Measurements from ENCODE around the gene KIF14.
"Not testable (repeated sequence)": the region's sequence is repeated elsewhere in the genome, so short reads cannot be mapped to it uniquely, and the experiment has no call there.

KIF14 gene

DNA sequence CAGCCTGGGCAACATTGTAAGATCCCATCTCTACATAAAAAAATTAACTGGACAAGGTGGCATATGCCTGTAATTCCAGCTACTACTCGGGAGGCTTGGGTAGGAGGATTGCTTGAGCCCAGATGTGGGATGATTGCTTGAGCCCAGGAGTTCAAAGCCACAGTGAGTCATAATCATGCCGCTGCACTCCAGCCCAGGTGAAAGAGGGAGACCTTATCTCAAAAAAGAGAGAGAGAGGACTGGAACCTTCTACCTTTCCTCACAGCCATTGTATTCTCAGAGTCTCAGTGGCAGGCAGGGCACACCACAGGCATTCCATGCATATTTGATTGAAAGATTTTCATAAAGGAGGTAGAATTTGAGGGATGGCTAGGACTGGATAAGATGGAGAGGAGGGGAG is 78.4 kb downstream of the KIF14 start:
- no peak for DNase-seq

GRCh38 chr1:200540281-200540680 is 80.3 kb downstream of the KIF14 start:
- DNase-seq = no peak

GRCh38 chr1:200538179-200538578 is 82.4 kb downstream of the KIF14 start:
- no peak for DNase-seq

DNA sequence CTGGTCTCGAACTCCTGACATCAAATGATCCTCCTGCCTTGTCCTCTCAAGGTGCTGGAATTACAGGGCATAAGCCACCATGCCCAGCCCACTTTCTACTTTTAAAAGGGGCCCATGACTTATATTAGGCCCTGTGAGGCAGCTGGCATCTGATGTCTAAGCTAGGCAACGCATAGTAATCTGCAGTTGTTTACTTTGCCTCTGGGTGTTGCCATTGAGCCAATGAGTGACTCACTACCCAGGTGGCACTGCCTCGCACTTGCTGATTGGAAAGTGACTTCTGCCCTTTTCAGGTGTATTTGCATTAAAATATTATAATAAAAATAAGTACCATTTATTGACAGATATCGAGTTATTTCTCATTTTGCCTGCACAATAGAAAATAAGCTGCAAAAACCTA is 84.9 kb downstream of the KIF14 start:
- DNase-seq = peak in 1 of 2 donors; percentile 14

DNA sequence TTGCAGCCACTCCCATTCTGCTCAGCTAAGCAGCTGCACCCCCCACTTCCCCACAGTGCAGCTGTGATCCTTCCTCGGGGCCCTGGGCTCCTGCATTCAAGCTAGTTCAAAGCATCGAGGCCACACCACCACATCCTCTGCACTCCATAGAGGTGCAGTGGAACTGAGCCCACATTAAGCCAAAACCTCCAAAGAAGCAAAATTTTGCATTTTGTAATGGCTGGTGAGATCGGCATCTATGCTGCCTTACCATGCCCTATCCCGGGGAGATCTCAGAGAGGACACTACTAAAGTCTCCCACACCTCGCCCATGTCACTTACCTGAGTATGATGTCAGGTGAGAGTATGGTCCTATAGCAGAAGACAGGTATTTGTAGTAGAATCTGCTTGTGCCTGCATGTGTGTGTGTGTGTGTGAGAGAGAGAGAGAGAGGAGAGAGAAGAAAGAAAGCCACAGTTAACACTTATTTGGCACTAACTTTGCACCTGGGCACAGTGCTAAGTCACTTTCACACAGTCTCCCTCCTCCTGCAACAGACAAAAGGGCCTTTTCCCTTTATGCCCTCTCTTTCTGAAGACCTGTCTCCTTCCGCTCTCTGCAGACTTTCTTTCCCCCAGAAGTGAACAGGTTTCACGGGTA is 89.8 kb downstream of the KIF14 start:
- DNase-seq = peak; percentile 20

DNA sequence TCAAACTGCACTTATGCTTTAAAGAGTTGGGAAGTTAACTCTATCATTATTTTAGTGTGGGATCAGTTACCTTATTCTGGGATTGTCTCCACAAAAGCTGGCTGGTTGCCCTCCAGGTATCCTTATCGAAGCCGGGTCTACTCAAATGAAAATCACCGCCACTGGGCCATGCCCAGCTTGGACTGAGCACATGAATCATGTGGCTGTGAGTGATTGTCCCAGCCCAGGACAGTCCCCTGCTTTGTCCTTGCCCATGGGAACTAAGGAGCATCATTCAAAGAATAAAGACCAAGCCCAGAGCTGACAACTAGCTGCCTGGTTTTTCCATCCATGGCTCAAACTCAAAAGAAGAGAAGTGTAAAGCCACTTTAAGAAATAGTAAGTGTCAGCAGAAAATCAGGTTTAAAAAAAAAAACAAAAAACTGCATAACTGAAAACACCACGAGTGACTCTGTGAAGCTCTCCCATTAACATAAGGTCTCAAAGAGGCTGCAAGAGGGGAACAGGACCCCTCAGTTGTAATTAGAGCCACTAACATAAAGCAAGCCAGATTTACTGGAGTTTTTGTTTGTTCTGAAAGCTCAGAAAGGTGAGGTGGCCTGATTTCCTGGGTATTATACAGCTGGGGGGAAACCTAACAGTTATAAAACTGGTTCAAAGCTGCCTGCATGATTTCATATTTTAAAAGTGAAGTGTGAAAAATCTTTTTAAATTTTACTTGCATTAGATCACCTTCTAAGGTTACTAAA is 91.5 kb downstream of the KIF14 start:
- no peak for DNase-seq

DNA sequence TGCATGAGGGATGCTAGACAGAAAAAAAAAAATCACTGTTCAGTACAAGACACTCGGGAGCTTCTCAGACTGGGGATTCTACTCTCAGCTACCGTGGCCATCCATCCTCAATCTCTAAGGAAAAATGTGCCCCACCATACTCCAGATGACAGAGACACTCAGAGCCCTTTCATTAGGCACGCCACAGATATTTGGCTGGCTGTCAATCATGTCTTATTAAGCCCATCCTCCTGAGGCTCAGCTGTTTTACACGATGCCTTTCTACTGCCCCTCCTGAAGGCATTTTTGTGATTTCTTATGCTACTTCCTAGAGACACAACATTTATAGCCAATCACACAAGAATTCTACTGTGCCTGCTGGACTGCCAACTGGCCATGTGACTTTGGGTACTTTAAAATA is 92.9 kb downstream of the KIF14 start:
- DNase-seq = no peak

DNA sequence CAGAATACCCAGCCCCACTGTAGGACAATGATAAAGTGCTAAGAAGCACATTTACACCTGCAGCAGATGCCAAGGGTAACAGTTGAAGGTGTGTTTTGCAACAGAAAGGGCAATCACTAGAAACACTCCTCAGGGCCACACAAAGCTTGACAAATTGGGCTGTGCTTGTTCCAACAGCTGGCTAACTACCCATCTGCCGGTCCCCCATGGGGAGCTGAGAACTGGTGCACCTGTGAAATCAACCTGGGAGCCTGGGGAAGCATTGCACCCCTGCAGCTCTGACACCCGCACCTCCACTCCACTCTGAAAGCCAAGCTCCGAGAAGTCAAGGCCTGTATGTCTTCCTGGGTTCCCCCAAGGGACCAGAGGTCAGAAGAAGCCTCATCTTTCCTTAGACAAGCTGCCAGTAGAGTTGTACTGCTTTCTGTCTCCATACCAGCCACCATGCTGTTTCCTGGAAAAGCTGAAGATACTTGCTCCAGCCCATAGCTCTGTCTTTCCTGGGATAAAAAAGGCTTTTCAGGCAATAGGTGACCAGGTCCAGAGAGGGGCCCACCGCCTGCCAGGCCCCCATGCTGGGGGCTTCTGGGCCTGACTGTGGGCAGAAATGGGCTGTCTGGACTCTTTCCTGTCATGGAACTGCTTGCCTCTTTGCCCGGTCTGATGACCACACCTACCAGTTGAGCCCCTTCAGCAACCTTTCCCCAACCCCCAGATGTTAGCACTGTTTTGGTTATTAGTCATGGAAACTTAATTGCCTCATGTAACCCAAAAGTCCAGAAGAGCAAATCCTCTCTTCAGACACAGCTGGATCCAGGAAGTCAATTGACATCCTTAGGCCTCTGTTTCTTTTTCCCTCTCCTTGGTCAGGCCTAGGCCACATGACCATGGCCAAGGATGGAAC is 93.6 kb downstream of the KIF14 start:
- no peak for DNase-seq

DNA sequence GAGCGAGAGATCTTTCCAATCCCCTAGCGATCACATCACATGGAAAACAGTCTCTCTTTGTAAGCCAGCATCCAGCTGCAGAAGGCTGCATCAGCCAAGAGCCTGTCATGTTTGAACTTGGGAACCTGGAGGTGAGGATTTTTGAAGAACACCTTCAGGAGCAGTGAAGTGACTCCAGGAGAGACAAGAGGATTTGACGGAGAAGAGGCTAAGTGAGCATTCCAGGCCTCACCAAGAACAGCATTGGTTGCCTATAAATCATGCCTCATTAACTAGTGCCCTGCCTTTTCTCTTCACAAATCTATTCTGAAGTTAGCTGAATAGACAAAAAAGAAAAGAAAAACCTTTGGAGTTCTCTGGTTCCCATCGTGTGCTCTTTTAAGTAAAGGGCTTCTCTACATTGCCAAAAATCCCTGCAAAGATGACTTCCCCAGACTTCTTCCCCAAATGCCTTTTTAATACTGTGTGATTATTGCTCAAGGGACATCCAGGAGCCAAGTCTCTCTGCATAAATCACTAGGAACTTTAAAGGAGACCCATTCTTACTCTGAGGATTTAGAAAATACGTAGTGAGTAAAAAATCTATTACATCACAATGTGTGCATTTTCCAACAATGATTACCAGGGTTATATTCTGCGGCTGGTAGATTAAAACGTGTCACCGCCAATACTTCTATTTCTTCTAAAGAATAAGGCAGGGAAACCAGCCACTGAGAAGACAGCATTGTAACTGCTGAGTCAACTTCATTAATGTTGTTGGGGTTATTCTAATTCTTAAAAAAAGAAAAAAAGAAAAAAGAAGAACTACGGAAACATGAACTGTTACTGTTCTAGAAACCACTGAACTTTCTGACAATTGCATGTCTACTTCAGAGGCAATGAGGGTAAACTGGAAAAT is 95.2 kb downstream of the KIF14 start:
- no peak for DNase-seq

DNA sequence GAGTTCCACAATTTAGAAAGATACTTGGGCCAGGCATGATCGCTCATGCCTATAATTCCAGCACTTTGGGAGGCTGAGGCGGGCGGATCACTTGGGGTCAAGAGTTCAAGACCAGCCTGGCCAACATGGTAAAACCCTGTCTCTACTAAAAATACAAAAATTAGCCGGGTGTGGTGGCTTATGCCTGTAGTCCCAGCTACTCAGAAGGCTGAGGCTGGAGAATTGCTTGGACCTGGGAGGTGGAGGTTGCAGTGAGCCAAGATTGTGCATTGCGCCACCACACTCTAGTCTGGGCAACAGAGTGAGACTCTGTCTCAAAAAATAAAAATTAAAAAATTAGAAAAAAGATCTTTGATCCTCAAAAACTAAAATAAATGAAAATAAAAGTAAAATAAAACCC is 96.0 kb downstream of the KIF14 start:
- DNase-seq = not testable (repeated sequence)

GRCh38 chr1:200524092-200524491 is 96.5 kb downstream of the KIF14 start:
- no peak for DNase-seq

DNA sequence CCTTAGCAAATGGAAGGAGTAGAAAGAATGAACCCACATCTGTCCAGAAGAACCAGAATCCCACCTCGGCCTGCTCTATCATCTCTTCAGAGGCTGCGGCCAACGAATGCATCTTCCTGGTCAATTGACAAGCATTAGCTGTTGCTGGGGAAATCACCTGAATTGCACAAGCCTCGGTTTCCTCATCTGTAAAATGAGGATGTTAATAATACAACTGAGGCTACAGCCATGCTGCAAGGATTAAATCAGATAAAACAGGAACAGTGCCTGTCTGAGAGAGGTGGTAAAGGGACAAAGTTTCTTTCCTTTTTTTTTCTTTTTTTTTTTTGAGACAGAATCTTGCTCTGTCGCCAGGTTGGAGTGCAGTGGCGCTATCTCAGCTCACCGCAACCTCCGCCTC is 99.8 kb downstream of the KIF14 start:
- no peak for DNase-seq

GRCh38 chr1:200518524-200518923 is 102.0 kb downstream of the KIF14 start:
- DNase-seq = no peak

DNA sequence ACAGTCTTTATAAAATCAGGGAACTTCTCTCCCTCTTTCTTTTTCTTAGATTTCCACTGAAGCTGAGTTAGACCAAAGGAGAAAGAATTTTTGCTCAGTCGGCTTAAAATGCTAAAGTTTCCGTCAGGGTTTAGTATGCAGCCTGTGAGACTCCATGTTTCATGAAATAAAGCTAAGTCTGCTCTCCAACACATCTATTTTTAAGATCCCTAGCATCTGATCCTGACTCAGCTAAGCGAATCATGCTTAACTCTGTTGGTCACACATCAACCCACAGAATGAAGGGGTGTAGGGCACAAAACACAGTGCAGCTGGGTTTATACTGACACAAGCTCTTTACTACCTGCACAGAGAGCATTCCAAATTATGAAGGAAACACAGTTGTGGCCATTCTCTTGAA is 108.4 kb downstream of the KIF14 start:
- DNase-seq = no peak

- peak; percentile 71 to 73 for DNase-seq
These were observed 110.3 kb downstream of the KIF14 start for GRCh38 chr1:200510228-200510623.

DNA sequence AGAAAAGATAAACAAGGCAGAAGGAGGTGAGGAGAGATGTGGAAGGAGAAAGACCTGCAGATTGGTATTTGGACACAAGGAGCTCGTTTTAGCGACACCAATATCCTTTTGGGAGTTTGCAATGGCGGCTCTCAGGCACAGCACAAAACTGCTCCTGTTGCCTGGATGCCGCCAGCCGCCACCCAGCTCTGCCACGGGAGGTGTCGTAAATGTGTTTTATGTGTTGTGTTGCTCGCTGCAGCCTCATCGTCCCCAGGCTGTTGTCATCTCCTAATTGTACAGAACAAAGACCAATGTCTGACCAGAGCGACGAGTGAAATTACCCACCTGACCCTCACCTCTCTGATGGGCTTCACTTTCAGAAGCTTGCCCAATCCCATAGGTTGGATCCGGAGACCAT is 114.1 kb downstream of the KIF14 start:
- no peak for DNase-seq

- no peak for DNase-seq
These were observed 115.3 kb downstream of the KIF14 start for GRCh38 chr1:200505257-200505656.
